G401.6 (cell line): ENCODE measurements around the gene ECSCR.
"Not testable (repeated sequence)": the region's sequence is repeated elsewhere in the genome, so short reads cannot be mapped to it uniquely, and the experiment has no call there.

Source experiments
- FAIRE-seq: peaks from 2 replicates; lab custom pipeline; 2012; peaks lifted over from hg19 to GRCh38; lab: Jason Lieb, UNC

ECSCR gene

GRCh38 chr5:139410993-139411828 is 51.3 kb downstream of the ECSCR start:
- no peak for FAIRE-seq

GRCh38 chr5:139410121-139410992 is 52.2 kb downstream of the ECSCR start:
- no peak for FAIRE-seq

DNA sequence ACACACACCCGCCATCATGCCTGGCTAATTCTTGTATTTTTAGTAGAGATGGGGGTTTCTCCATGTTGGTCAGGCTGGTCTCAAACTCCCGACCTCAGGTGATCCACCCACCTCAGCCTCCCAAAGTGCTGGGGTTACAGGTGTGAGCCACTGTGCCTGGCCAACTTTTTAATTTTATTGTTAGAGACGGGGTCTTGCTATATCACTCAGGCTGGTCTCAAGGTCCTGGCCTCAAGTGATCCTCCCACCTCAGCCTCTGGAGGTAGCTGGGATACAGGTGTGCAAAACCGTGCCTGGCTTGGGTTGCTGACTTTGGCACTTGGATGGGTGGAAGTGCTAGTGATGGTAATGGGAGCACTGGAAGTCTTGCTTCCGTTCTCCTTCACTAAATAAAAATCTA is 53.4 kb downstream of the ECSCR start:
- not testable (repeated sequence) for FAIRE-seq

DNA sequence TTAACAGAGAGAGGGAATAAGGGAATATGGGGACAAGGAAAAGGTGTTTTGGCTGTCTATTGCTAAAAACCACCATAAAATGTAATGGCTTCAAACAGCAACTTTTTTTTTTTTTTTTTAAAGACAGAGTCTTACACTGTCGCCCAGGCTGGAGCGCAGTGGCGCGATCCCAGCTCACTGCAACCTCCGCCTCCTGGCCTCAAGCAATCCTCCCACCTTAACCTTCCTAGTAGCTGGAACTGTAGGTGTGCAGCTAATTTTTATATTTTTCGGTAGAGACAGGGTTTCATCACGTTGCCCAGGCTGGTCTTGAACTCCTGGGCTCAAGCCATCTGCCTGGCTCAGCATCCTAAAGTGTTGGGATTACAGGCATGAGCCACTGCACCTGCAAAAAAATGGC is 54.4 kb downstream of the ECSCR start:
- FAIRE-seq, result no peak

GRCh38 chr5:139407517-139407916 is 55.0 kb downstream of the ECSCR start:
- no peak for FAIRE-seq

DNA sequence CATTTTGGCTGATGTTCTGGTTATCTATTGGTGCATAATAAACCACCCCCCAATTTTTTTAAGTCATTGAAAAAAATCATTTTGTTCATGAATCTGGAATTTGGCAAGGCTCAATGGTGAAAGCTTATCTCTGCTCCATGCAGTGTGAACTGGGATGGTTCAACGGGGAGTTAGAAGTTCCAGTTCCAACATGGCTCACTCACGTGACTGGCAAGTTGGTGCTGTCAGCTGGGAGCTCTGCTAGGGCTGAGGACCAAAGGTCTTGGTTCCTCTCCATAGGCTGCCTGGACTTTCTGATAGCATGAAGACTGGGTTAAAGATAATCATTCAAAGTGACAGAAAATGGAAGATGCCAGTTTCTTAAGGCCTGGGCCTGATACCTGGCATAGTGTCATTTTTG is 55.6 kb downstream of the ECSCR start:
- no peak for FAIRE-seq

DNA sequence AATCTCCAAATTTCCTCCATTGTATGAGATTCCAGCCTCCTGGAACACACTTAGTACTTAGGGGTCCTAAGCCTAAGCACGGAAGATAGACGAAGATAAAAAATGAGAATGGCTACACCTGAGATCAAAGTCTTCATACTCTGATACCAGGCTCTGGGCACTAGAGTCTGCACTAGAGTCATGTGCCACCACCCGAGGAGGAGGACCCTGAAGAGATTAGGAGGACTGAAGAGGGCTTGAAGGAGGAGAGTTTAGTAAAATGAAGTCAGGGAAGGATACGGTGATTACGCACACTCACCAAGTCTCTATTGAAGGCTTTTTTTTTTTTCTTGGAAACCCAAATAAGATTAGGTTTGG is 58.1 kb downstream of the ECSCR start:
- FAIRE-seq, result no peak

DNA sequence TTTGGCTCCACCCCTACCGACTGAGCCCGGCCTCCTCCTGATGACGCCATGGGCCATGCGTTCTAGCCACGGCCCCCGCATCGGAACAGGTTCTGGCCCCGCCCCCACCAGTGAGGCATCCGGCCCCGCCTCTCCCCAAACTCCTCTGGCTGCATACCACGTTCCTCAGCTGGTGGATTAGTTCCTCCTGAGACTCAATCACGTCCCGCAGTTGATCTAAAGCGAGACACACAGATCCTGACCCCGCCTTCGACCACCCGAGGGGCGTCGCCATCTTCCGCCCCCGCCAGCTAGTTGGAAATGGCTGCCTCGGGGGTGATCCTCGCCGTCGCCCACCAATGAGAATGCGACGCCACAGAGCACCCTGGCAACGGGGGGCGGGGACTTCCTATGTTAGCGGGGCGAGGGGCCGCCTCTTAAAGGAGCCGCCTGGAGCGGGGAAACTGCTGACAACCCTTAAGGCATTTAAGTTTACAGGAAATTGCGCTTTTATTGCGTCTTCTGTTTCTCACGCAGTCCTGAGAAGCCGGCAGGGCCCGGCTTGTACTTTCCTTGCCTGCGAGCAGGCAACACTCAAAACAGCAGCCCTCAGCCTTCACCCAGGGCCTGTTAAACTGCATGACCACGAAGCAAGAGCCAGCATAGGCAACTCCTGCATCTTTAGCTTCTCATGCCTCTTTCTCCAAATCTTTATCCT is 58.6 kb downstream of the ECSCR start, which contains the start of gene SPATA24:
Gene SPATA24, minus strand, starts transcription at position 303 of the 697 bp plus-strand sequence. Its CDS starts 29 bp downstream, at position 274.
- peak; percentile 94 for FAIRE-seq

DNA sequence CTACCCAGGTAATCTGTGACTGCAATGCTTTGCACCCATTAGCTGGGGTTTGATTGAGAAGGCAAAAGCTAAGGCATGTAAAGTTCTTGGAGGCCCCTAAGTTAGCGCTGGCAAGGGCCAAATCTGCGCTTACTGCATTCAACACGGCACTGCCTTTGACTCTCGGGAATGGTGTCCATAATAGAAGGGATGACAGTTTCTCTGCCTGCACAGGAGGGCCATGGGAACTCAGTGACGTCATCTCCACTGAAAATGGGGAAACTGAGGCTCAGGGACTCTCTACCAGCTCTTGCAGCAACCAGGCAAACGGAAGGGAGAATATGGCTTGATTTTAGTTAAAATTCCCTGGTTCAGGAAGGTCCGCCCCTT is 59.1 kb downstream of the ECSCR start:
- no peak for FAIRE-seq

DNA sequence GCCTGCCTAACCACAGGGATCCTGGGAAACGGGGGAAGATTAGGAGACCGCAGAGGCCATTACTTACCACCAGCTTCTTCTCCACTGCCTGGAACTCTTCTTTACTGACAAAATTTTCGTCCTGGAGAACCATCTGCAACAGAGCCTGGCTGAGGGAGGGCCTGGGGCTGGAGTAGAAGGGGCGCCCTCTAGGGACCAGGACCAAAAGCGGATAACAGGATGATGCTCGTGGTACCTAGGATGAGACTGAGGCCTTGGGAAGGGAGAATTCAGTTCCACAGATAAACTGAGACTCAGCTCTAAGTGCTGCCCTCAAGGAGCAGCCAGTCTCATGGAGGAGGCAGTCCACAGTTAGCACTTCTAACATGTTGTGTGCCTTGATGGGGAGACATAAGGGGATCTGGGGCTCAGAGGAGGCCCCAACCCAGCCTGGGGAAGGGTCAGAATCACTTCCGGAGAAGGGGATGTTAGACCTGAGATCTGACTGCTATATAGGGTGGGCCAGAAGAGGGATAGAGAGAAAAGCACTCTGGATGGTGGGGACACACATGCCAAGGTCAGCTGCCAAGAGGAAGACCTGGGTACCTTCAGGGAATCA is 59.9 kb downstream of the ECSCR start:
- FAIRE-seq, result no peak

GRCh38 chr5:139401546-139401945 is 61.0 kb downstream of the ECSCR start:
- FAIRE-seq, result no peak

- no peak for FAIRE-seq
Measured at GRCh38 chr5:139399501-139400121, 62.9 kb downstream of the ECSCR start.
